K562 (cell line): ENCODE data around the gene PRKCE. TPM values are rescaled to one million over a fixed set of nuclear protein-coding genes. Genes with fewer than 3 reads are reported as not detected.

ENCODE experiments used
- ATAC-seq: fragments of 200-7000 bp; cut with Tn5 transposase; 3 replicates; pipeline ENCODE4 v1.9.1; 2020; ENCODE audit warnings: moderate library complexity
- BruUV-seq: library from RNA; stranded (reverse); fragments of 400-500 nt; replicated peaks from 2 replicates; lab custom pipeline; 2021; lab: Mats Ljungman, UMichigan
- CTCF ChIA-PET: fragments of 300-600 bp; formaldehyde crosslinking; extraction: SDS; loops from one replicate; lab custom pipeline; 2021; ENCODE audit warnings: low intra/inter-chr PET ratio; lab: Yijun Ruan, JAX
- POLR2A ChIA-PET: fragments of 300-600, 350-650 bp; sonication (Branson Sonifier 250); formaldehyde crosslinking; extraction: SDS; loops from one replicate; lab custom pipeline; 2021; ENCODE audit warnings: antibody characterized with exemption, inconsistent platforms; lab: Yijun Ruan, JAX
- DNase-seq, 4 experiments: peaks; one replicate each; pipeline versions ENCODE4 v3.0.0 to v3.0.0-alpha.2; 2011 to 2018; ENCODE audit warnings: low spot score in 3 of 4, mixed read lengths in 3 of 4; ENCODE audit errors: extremely low read depth in 1 of 4
- FAIRE-seq: peaks from 2 replicates; lab custom pipeline; 2011; peaks lifted over from hg19 to GRCh38; lab: Jason Lieb, UNC
- H2AFZ ChIP-seq: 2 replicates; pipeline ENCODE4 v1.6.0; 2011; ENCODE audit warnings: low read depth, low read length, control low read depth, inconsistent platforms
- H3K27ac ChIP-seq: fragments of 200-600 bp; 3 replicates; pipeline ENCODE4 v1.8.0; 2011; ENCODE audit warnings: low read depth, mild to moderate bottlenecking, control low read depth, inconsistent platforms, low read length, moderate library complexity, mixed read lengths; ENCODE audit errors: extremely low read depth
- H3K27me3 ChIP-seq, 2 experiments: fragments of 300-600 bp in 1 of 2; 2 replicates in 1 of 2; 3 replicates in 1 of 2; pipeline versions ENCODE4 v1.6.0 to v1.8.0; 2011; ENCODE audit warnings: inconsistent platforms in 2 of 2, low read length in 2 of 2, mild to moderate bottlenecking in 1 of 2, mixed read lengths in 1 of 2, moderate library complexity in 1 of 2; ENCODE audit not compliant: control insufficient read depth in 2 of 2, insufficient read depth in 2 of 2
- H3K36me3 ChIP-seq: fragments of 300-600 bp; 3 replicates; pipeline ENCODE4 v1.8.0; 2011; ENCODE audit warnings: mild to moderate bottlenecking, low read length, inconsistent platforms; ENCODE audit not compliant: control insufficient read depth, insufficient read depth
- H3K4me1 ChIP-seq, 2 experiments: fragments of 200-600 bp in 1 of 2; replicated peaks in 1 of 2; 2 replicates in 1 of 2; 3 replicates in 1 of 2; pipeline versions ENCODE4 v1.5.1 to v1.8.0; 2011; ENCODE audit warnings: inconsistent platforms in 2 of 2, low read length in 2 of 2, mild to moderate bottlenecking in 1 of 2, mixed read lengths in 1 of 2, moderate library complexity in 1 of 2; ENCODE audit not compliant: control insufficient read depth in 2 of 2, insufficient read depth in 2 of 2
- H3K4me2 ChIP-seq: 2 replicates; pipeline ENCODE4 v1.6.1; 2011; ENCODE audit warnings: low read length, control low read depth, inconsistent platforms, mixed read lengths; ENCODE audit not compliant: insufficient read depth
- H3K4me3 ChIP-seq: fragments of 200-600 bp; sonication (generic), shearing (Covaris generic); 2 replicates; pipeline ENCODE4 v1.5.1; 2016; ENCODE audit warnings: control low read depth, inconsistent platforms
- H3K79me2 ChIP-seq: fragments of 200-600 bp; 3 replicates; pipeline ENCODE4 v1.8.0; 2011; ENCODE audit warnings: low read length, inconsistent platforms; ENCODE audit not compliant: control insufficient read depth, insufficient read depth
- H3K9ac ChIP-seq, 2 experiments: 2 replicates each; pipeline versions ENCODE4 v1.6.0 to v1.6.1; 2011; ENCODE audit warnings: low read depth in 2 of 2, low read length in 2 of 2, control low read depth in 1 of 2, inconsistent platforms in 1 of 2, mild to moderate bottlenecking in 1 of 2, mixed read lengths in 1 of 2; ENCODE audit not compliant: insufficient read depth in 1 of 2
- H3K9me1 ChIP-seq: one replicate; pipeline ENCODE4 v1.6.0; 2011; ENCODE audit warnings: inconsistent platforms, mild to moderate bottlenecking, low read length, moderate library complexity; ENCODE audit not compliant: control insufficient read depth, insufficient read depth
- H3K9me3 ChIP-seq: replicated peaks from 2 replicates; pipeline ENCODE4 v1.5.1; 2011; ENCODE audit warnings: low read depth, low read length, inconsistent platforms; ENCODE audit not compliant: control insufficient read depth, insufficient read depth
- H4K20me1 ChIP-seq: replicated peaks from 2 replicates; pipeline ENCODE4 v1.6.1; 2011; ENCODE audit warnings: low read length, inconsistent platforms, mixed read lengths; ENCODE audit not compliant: control insufficient read depth, insufficient read depth
- GABPB2 ChIP-seq: fragments of 250-450 bp; sonication (Bioruptor Pico); conservative IDR thresholded peaks from 2 replicates; pipeline ENCODE4 v1.5.1; 2021; ENCODE audit warnings: mild to moderate bottlenecking
- HMG20A ChIP-seq: fragments of 450-650 bp; formaldehyde crosslinking; conservative IDR thresholded peaks from 2 replicates; pipeline ENCODE4 v1.4.0; 2020; ENCODE audit warnings: mild to moderate bottlenecking, mixed read lengths
- MITF ChIP-seq: IDR thresholded peaks from 2 replicates; pipeline ENCODE4 v1.6.1; 2014; ENCODE audit warnings: antibody characterized with exemption
- ZNF431 ChIP-seq: sonication (generic); formaldehyde crosslinking; IDR thresholded peaks from 2 replicates; pipeline ENCODE4 v1.8.0; 2022; ENCODE audit warnings: mild to moderate bottlenecking, missing genetic modification reagents
- ZSCAN32 ChIP-seq: fragments of 450-650 bp; formaldehyde crosslinking; IDR thresholded peaks from 2 replicates; pipeline ENCODE4 v1.4.0; 2020; ENCODE audit warnings: mild to moderate bottlenecking, moderate library complexity
- WGBS: fragments of 100-300 bp; shearing (Covaris generic); methylation state at CpG from one replicate; pipeline ENCODE4 v1.1.6; 2016; ENCODE audit warnings: low coverage, mixed read lengths; ENCODE audit not compliant: insufficient coverage; ENCODE audit errors: missing lambda C conversion rate; 5-methylcytosine and 5-hydroxymethylcytosine counted together
- in situ Hi-C: fragments of 300-500 bp; cut with MboI; formaldehyde crosslinking; loops from 4 replicates; pipeline ENCODE4 v1.15.0; 2018; ENCODE audit warnings: inconsistent platforms, mixed read lengths
- intact Hi-C: fragments of 100-400 bp; cut with micrococcal nuclease; formaldehyde crosslinking; loops from 2 replicates; pipeline ENCODE4 v1.14.2; 2022
- polyA plus RNA-seq, 8 experiments: library from polyadenylated mRNA; depleted of rRNA in 4 of 8; stranded (reverse) in 5 of 8; unstranded in 3 of 8; fragments of >200 nt; fragmentation: Nextera tagmentation in 2 of 8; fragmentation: Illumina TruSeq in 1 of 8; extraction: Ambion mirVana in 2 of 8; extraction: Trizol in 1 of 8; gene quantifications; 2 replicates each; pipeline versions ENCODE4 v1.2.1 to v1.2.3, GENCODE V29; 2011 to 2014; ENCODE audit warnings: inconsistent platforms in 1 of 8, missing spikeins in 1 of 8
- total RNA-seq, 7 experiments: library from RNA; depleted of rRNA in 6 of 7; stranded (reverse); fragments of >200 nt in 6 of 7; fragmentation: Illumina TruSeq in 2 of 7; extraction: Trizol in 2 of 7; gene quantifications; 2 replicates each; pipeline versions ENCODE4 v1.2.1 to v1.2.3, GENCODE V29; 2011 to 2021; ENCODE audit warnings: low replicate concordance in 1 of 7

PRKCE gene
- total and polyA plus RNA-seq, 9 of the 15 experiments (the other 6 are each of a cell fraction or from before 2014, with no cell fraction given): 0.06 to 1.0 (median 0.22) TPM; not detected in 1

GRCh38 chr2:45708501-45708900 is 57.0 kb downstream of the PRKCE start:
- no peaks in the 10 kb centered on the region for H3K79me2 ChIP-seq

More at GRCh38 chr2:45708501-45708900, 57.0 kb downstream of the PRKCE start:
- BruUV-seq: no TSS peak
- peaks cover 0 to 18% of the 10 kb centered on the region in 2 experiments; a peak in 3 of 5 replicates for H3K27me3 ChIP-seq
- H4K20me1 ChIP-seq: no peaks in the 10 kb centered on the region
- DNase-seq: no peak
- H3K4me2 ChIP-seq: no peak overlapping the region
- no peak overlapping the region for H3K4me3 ChIP-seq
- no peak for FAIRE-seq
- no peak for ATAC-seq
- ChIA-PET CTCF (no interaction called here), POLR2A (interaction anchor here (0.5 kb wide), 1 partner anchor 30 kb away, joined by 3 read pairs; no protein-coding TSS in a partner anchor)
- intact Hi-C loops (no loop called here), in situ Hi-C loops (no loop called here)
- no peaks in the 10 kb centered on the region for H3K9me1 ChIP-seq
- TF ChIP-seq GABPB2 (CRISPR knock-in tag): no peak
- peak; percentile 85 for TF ChIP-seq ZNF431
- TF ChIP-seq ZSCAN32 (CRISPR knock-in tag): no peak
- no peak for TF ChIP-seq MITF
- TF ChIP-seq HMG20A (CRISPR knock-in tag): no peak
- no peaks in the 10 kb centered on the region for H3K4me1 ChIP-seq
- H3K27ac ChIP-seq: no peak overlapping the region
- 0% methylated on average over 3 of the region's 3 CpGs for WGBS
- H3K9ac ChIP-seq: no peak overlapping the region
- no peak overlapping the region for H2AFZ ChIP-seq
- no peaks in the 10 kb centered on the region for H3K36me3 ChIP-seq
- H3K9me3 ChIP-seq: no peaks in the 10 kb centered on the region
